Activated naive CD4-positive, alpha-beta T cell treated with anti-CD3 and anti-CD28 coated beads, Interleukin-2, amount 10 ng/mL, durations not matched to agents 7 days and 5 days (primary cell): ENCODE data around the gene FOXC2.

Experiments
- CTCF ChIA-PET: fragments of 350-600 bp; sonication (Branson Sonifier 250); formaldehyde crosslinking; loops from one replicate; lab custom pipeline; 2021; ENCODE audit warnings: antibody characterized with exemption; lab: Charles Lee
- DNase-seq: peaks from one replicate; pipeline ENCODE4 v3.0.0-alpha.2; 2020
- H3K27ac Mint-ChIP-seq: one replicate; pipeline ENCODE4 v1.8.0; 2021; ENCODE audit warnings: mild to moderate bottlenecking, moderate library complexity, mixed read lengths
- H3K27me3 Mint-ChIP-seq: one replicate; pipeline ENCODE4 v1.8.0; 2021; ENCODE audit warnings: mild to moderate bottlenecking, mixed read lengths
- H3K36me3 Mint-ChIP-seq: one replicate; pipeline ENCODE4 v1.8.0; 2021; ENCODE audit warnings: mixed read lengths
- H3K4me1 Mint-ChIP-seq: one replicate; pipeline ENCODE4 v1.8.0; 2021; ENCODE audit warnings: mixed read lengths
- H3K4me3 Mint-ChIP-seq: one replicate; pipeline ENCODE4 v1.8.0; 2021; ENCODE audit warnings: mild to moderate bottlenecking, moderate library complexity, mixed read lengths
- H3K9me3 Mint-ChIP-seq: one replicate; pipeline ENCODE4 v1.8.0; 2021; ENCODE audit warnings: mixed read lengths

FOXC2 gene

GRCh38 chr16:86528061-86528929, 38.3 kb upstream of the FOXC2 start:
- Mint-ChIP-seq H3K36me3 (no peaks in the 10 kb centered on the region), H3K4me1 (no peaks in the 10 kb centered on the region), H3K27ac (no peak overlapping the region), H3K27me3 (peaks cover 4% of the 10 kb centered on the region), H3K4me3 (no peak overlapping the region), H3K9me3 (no peaks in the 10 kb centered on the region)
- CTCF ChIA-PET: no interaction called here
- DNase-seq: no peak

- no peak for DNase-seq
- Mint-ChIP-seq H3K36me3 (no peaks in the 10 kb centered on the region), H3K4me1 (no peaks in the 10 kb centered on the region), H3K9me3 (no peaks in the 10 kb centered on the region), H3K27ac (no peak overlapping the region), H3K27me3 (peaks cover under 1% of the 10 kb centered on the region), H3K4me3 (no peak overlapping the region)
- CTCF ChIA-PET: interaction anchor here (0.7 kb wide), 1 partner anchor 9 kb away, joined by 3 read pairs; no protein-coding TSS in a partner anchor
These were observed 37.5 kb upstream of the FOXC2 start for GRCh38 chr16:86529160-86529559.

- H3K27me3 Mint-ChIP-seq: no peaks in the 10 kb centered on the region
- no peaks in the 10 kb centered on the region for H3K36me3 Mint-ChIP-seq
- H3K4me3 Mint-ChIP-seq: no peak overlapping the region
- no peaks in the 10 kb centered on the region for H3K4me1 Mint-ChIP-seq
- CTCF ChIA-PET: interaction anchor here (0.9 kb wide), 1 partner anchor 533 kb away, joined by 3 read pairs; no protein-coding TSS in a partner anchor
- H3K9me3 Mint-ChIP-seq: no peaks in the 10 kb centered on the region
- H3K27ac Mint-ChIP-seq: no peak overlapping the region
- no peak for DNase-seq
These were observed 36.1 kb upstream of the FOXC2 start for GRCh38 chr16:86530251-86531190.

- Mint-ChIP-seq H3K36me3 (no peaks in the 10 kb centered on the region), H3K4me1 (no peaks in the 10 kb centered on the region), H3K27ac (no peak overlapping the region), H3K27me3 (no peaks in the 10 kb centered on the region), H3K4me3 (no peak overlapping the region), H3K9me3 (no peaks in the 10 kb centered on the region)
- no peak for DNase-seq
- CTCF ChIA-PET: interaction anchor here (0.9 kb wide), 1 partner anchor 532 kb away, joined by 3 read pairs; no protein-coding TSS in a partner anchor
These were observed 35.5 kb upstream of the FOXC2 start for GRCh38 chr16:86531191-86531545.

GRCh38 chr16:86531641-86532525, 34.7 kb upstream of the FOXC2 start:
- CTCF ChIA-PET: interaction anchor here (1.5 kb wide), 1 partner anchor 11 kb away, joined by 4 read pairs; no protein-coding TSS in a partner anchor

GRCh38 chr16:86532526-86532815, 34.2 kb upstream of the FOXC2 start:
- DNase-seq: no peak
- Mint-ChIP-seq H3K4me1 (no peaks in the 10 kb centered on the region), H3K9me3 (no peaks in the 10 kb centered on the region), H3K4me3 (no peak overlapping the region), H3K36me3 (no peaks in the 10 kb centered on the region), H3K27ac (no peak overlapping the region), H3K27me3 (no peaks in the 10 kb centered on the region)
- CTCF ChIA-PET: interaction anchor here (1.5 kb wide), 1 partner anchor 12 kb away, joined by 4 read pairs; no protein-coding TSS in a partner anchor

More at GRCh38 chr16:86531641-86532525, 34.7 kb upstream of the FOXC2 start:
- Mint-ChIP-seq H3K9me3 (no peaks in the 10 kb centered on the region), H3K4me1 (no peaks in the 10 kb centered on the region), H3K27me3 (no peaks in the 10 kb centered on the region), H3K36me3 (no peaks in the 10 kb centered on the region), H3K27ac (no peak overlapping the region), H3K4me3 (no peak overlapping the region)
- DNase-seq: no peak

- no peaks in the 10 kb centered on the region for H3K27me3 Mint-ChIP-seq
- DNase-seq: no peak
- H3K36me3 Mint-ChIP-seq: no peaks in the 10 kb centered on the region
- H3K9me3 Mint-ChIP-seq: no peaks in the 10 kb centered on the region
- H3K4me1 Mint-ChIP-seq: no peaks in the 10 kb centered on the region
- H3K27ac Mint-ChIP-seq: no peak overlapping the region
- CTCF ChIA-PET: interaction anchor here (1.5 kb wide), 1 partner anchor 13 kb away, joined by 4 read pairs; no protein-coding TSS in a partner anchor
- H3K4me3 Mint-ChIP-seq: no peak overlapping the region
These were observed 33.6 kb upstream of the FOXC2 start for GRCh38 chr16:86533076-86533475.

GRCh38 chr16:86533767-86534351, 32.8 kb upstream of the FOXC2 start:
- Mint-ChIP-seq H3K36me3 (peaks cover under 1% of the 10 kb centered on the region), H3K4me1 (no peaks in the 10 kb centered on the region), H3K27ac (peak overlapping the region; percentile 33), H3K9me3 (no peaks in the 10 kb centered on the region), H3K27me3 (no peaks in the 10 kb centered on the region), H3K4me3 (no peak overlapping the region)
- CTCF ChIA-PET: no interaction called here
- DNase-seq: no peak

GRCh38 chr16:86534779-86535615, 31.6 kb upstream of the FOXC2 start:
- peaks cover 9% of the 10 kb centered on the region for H3K36me3 Mint-ChIP-seq
- CTCF ChIA-PET: no interaction called here
- no peaks in the 10 kb centered on the region for H3K27me3 Mint-ChIP-seq
- no peaks in the 10 kb centered on the region for H3K9me3 Mint-ChIP-seq
- DNase-seq: no peak
- no peaks in the 10 kb centered on the region for H3K4me1 Mint-ChIP-seq
- no peak overlapping the region for H3K27ac Mint-ChIP-seq
- H3K4me3 Mint-ChIP-seq: no peak overlapping the region

GRCh38 chr16:86536621-86537020, 30.0 kb upstream of the FOXC2 start:
- Mint-ChIP-seq H3K27ac (no peak overlapping the region), H3K4me1 (no peaks in the 10 kb centered on the region), H3K4me3 (no peak overlapping the region), H3K36me3 (peaks cover 10% of the 10 kb centered on the region), H3K9me3 (no peaks in the 10 kb centered on the region), H3K27me3 (no peaks in the 10 kb centered on the region)
- CTCF ChIA-PET: no interaction called here
- no peak for DNase-seq

GRCh38 chr16:86537486-86537885, 29.1 kb upstream of the FOXC2 start:
- Mint-ChIP-seq H3K4me3 (no peak overlapping the region), H3K9me3 (no peaks in the 10 kb centered on the region), H3K36me3 (peaks cover 10% of the 10 kb centered on the region), H3K27me3 (no peaks in the 10 kb centered on the region), H3K4me1 (no peaks in the 10 kb centered on the region), H3K27ac (no peak overlapping the region)
- DNase-seq: no peak
- CTCF ChIA-PET: no interaction called here

- Mint-ChIP-seq H3K27ac (no peak overlapping the region), H3K27me3 (no peaks in the 10 kb centered on the region), H3K36me3 (peaks cover 10% of the 10 kb centered on the region), H3K4me1 (no peaks in the 10 kb centered on the region), H3K9me3 (no peaks in the 10 kb centered on the region), H3K4me3 (no peak overlapping the region)
- CTCF ChIA-PET: no interaction called here
- no peak for DNase-seq
These were observed 28.3 kb upstream of the FOXC2 start for GRCh38 chr16:86538196-86538780.
